Ramos (cell line): ENCODE measurements around the gene SLC38A8.

Source experiments
- in situ Hi-C: fragments of 300-500 bp; cut with MboI; formaldehyde crosslinking; loops from one replicate; pipeline ENCODE4 v1.14.3; 2022; ENCODE audit warnings: low sequenced_read_pairs; ENCODE audit not compliant: unreplicated experiment

The SLC38A8 gene

DNA sequence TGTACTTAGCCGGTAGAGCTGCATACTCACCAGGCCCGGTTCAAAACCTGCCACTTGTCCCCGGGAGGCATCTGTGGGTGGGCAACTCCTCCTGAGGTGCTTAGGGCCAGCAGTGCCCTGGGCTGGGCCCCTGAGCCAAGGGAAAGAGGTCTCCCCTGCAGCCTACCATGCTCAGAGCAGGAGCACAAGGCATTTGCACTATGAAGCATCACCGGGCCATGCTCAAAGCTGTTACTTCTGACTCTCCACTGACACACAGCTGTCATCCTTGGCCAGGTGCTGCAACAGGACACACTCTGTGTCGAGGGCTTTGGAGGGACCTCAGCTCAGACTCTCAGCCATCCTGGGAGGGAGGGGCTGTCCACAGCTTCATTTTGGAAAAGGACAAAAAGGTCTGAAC lies 37.2 kb downstream of the SLC38A8 start:
- in situ Hi-C loops: no loop called here

DNA sequence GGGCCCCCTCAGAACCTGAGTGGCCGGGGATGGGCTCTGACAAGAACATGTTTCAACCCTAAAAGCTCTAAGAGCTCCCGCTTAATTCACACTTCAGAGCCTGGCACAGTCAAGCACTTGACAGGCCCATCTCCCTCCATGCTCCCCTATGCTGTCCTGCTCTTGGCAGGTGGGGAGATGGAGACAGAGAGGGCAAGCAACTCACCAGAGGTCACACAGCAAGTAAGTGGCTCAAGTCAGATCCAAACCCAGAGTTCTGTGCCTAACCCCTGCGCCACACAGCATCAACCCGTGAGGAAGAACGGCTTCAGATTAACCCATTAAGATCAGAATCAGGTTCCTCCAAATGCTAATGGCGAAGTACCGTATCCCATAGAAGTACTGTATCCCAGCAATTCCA lies 38.2 kb downstream of the SLC38A8 start:
- in situ Hi-C loops: no loop called here

DNA sequence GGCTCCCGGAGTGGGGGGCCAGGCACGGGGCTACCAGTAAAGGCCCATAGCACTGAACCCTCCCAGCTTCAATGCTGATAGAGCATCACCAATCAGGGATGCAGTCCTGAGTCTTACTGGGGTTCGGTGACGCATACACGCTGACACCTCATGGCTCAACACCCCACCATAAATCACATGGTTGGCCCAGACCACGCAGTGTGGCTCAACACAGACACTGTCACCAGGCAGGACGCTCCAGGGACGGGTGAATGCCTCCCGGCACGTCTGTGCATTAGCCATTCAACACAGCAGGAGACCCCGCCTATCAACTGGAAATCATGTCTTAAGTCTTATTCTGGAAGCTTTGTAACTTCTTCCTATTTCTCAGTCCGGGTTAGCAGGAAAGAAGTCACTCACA lies 39.6 kb downstream of the SLC38A8 start:
- in situ Hi-C loops: no loop called here

DNA sequence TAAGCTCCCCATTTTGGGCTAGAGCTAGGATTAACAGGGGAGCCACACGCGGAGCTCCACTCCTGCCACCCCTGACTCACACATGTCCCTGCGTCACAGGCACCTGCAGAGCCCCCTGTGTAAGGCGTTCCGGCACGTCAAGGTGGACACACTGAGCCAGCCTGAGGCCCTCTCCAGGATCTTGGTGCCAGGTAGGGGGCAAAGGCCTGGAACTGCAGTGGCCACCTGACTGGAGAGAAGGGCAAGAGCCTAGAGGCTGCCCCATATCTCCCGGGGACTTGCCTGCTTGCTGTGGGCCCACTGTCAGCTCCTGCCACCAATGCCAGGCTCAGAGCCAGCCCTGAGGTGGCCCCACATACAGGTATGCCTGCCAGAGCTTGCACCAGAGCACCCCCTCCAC lies 40.9 kb downstream of the SLC38A8 start:
- in situ Hi-C loops: no loop called here

DNA sequence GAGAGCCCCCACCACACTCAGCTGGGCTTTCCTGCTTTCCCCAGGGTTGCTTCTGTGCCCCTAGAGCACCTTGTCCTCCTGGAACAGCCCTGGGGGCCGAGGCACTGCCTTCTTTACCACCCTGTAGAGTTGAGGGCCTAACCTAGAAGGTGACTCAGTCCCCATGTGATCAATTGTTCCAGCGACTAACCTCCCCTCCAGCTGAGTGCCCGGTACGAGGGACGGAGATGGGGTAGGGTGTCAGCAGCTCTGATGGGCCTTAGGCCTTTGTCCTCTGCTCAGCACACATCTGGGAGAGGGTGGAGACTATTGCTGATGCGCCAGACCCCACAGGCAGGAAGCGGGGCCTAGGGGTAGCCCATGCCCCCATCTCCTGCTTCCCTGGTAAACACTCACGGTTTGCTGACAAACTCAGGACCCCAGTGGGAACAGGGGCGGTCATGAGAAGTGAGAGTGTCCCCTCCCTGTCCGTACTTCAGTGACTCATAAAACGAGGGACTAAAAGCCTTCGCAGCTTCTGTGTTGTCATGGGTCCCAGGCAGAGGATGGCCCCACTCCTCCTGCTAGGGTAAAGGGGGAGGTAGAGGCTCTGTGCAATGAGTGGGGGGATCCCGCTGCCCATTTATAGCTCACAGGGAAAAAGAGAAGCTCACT lies 41.5 kb downstream of the SLC38A8 start:
- in situ Hi-C loops: no loop called here

DNA sequence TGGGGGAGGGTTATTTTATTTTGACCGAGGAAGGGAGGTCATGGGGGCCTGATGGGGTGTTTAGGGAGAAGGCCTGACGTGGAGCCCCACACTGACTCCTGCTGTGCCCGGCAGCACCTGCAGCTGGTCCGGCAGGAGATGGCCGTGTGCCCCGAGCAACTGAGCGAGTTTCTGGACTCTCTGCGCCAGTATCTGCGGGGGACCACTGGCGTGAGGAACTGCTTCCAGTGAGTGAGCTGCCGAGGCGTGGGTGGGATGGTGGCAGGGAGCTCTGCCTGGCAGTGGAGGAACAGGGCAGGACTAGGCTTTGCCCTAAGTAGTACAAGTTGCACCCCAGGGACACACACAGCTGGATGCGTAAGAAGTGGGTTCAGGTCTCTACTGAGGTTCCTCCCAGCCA lies 44.5 kb downstream of the SLC38A8 start:
- in situ Hi-C loops: no loop called here

DNA sequence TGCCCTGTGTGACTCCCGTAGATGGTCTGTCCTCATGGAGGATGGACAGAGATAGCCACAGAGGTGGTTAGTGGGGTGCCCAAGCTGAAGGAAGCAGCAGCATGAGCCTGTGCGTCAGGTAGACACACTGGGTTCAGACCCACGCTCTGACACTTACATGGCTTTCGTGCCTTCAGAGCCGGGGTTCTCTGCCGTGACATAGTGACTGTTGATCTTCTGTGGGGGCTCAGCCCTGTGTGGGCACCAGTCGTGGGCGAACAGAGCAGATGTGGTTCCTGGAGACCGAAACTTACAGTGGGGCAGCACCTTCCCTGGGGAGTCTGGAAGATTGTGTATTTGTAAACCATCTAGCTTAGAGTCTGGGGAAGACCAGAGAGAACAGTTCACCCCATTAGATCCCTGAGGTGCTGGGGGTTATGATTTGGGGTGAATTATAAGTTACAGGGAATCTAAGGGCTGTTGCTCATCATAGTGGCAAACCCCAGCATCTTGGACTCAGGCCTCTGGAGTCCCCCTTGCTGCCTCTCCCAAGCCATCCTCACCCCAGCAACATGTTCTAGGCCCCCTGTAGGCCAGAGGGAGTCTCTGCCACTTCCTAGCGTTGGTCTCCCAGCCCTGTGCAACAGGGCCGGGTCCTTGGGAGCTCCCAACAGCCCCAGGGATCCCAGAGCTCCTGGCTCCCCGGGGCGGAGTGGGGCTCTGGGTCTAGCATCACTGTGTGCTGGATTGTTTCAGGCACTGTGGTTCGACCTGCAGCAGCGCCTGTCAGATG lies 45.9 kb downstream of the SLC38A8 start:
- in situ Hi-C loops: no loop called here

DNA sequence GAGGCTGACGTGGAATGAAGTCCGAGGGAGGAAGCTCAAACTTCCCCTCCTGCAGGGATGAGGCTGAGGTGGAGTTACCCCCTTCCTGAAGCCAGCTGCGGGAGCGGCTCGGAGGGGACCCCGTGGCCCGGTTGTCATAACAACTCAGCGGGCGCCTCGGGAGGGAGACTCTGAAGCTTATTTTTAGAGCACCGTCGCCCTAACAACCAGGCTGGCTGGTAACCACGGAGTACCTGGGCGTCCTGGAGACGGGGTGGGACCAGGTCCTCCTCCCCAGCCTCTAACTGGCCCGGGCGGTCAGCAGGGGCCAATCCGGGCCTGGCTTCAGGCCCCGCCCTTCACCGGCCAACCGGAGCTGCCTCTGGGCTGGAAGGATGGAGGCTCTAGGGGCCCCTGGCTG lies 46.8 kb downstream of the SLC38A8 start:
- in situ Hi-C loops: no loop called here

DNA sequence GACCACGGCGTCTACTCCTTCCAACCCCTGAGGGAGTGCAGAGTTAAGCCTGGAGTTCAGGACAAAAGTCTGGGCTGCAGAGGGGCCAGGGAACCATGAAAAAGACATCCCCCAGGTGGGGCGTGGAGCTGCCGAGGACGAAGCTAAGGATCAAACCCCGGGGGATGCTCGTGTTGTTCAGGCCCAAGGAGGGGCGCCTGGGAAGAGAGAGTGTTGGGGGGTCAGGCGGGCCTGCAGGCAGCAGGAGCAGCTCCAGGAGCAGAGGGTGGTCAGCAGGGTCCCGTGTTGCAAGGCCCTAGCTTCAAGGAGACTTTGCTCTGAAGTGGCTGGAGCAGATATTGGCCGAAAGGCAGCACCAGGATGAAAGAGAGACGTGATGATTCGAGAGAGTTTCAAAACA lies 47.9 kb downstream of the SLC38A8 start:
- in situ Hi-C loops: no loop called here

DNA sequence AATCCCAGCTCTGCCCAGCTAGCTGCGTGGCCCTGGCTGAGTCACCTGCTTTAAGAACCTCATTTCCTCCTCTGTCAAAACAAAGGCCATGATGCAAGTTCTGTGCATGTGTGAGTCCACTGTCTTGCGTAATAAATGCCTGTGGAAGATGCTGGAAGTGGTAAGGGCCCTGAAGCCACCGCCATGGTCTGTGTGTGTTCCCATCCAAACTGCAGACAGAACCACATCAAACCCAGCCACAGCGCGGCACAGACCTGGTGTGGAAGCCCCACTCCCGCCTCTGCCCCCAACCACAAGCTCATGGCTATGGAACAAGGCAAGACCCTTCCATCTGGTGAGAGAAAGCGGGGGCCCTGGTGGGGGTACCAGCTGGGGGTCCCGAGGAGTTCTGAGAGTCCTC lies 48.5 kb downstream of the SLC38A8 start:
- in situ Hi-C loops: no loop called here

DNA sequence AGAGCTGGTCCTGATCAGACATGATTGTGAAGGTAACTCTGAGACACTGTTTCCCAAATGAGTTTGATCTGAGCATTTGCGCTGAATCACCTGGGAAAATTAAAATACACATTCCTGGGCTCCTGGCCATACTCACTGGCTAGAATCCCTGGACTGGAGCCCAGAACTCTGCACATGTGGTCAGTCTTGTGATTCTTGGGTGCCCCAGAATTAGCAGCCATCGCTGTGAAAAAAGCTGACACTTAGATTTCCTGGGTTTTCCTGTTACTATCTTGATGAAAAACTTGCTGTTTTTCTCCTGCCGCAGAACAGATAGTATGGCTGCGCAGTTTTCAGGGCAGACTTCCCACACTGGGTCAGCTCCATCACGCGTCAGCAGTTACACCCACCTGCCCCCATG lies 50.0 kb downstream of the SLC38A8 start:
- in situ Hi-C loops: no loop called here

DNA sequence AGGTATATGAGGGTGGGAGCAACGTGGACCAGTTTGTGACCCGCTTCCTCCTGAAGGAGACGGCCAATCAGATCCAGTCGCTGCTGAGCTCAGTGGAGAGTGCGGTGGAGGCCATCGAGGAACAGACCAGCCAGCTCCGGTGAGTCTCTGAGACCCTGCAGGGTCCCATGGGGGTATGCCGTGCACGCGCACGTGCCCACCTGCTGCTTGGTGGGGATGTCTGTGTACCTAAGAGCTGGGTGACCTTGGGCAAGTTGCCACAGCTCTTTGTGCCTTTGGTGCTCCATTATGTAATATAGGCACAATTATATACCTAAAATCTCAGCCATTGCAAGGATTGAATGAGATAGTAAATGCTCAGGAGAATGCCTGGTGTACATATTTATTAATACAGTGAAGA lies 52.1 kb downstream of the SLC38A8 start:
- in situ Hi-C loops: no loop called here

DNA sequence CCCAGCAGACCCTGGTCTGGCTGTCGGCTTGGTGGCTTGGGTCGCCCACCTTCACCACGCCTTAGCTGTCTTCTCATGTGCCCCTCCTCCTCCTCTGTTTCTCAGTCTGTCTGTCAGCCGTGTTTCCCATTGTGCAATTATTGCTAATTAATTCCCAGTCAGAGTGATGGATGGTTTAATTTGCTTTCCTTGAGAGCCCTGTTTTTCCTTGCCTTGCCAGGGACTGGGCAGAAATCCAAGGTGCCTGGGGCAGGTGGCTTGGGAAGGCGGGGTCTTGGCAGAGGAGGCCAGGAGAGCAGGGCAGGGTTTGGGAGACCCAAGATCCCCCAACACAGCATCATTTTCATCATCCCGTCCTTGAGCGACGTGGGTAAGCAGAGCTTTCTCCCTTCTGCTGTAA lies 53.3 kb downstream of the SLC38A8 start:
- in situ Hi-C loops: no loop called here

DNA sequence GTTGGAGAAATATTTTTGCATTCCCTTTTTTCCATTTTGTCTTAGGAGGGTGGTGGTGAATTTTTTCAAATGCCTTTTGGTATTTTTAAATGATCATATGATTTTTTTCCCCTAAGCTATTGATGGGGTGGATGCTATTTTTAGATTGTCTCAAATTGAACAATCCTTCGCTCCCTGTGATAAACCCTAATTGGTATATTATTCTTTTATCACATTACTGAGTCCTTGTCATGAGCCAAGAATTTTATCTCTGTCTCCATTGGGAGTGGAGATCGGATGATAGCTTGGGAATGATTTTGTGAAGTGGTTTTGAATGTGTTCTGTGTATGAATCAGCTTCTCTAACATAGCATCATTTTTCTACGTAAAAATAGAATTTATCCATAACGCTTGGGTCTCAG lies 59.1 kb downstream of the SLC38A8 start:
- in situ Hi-C loops: no loop called here

DNA sequence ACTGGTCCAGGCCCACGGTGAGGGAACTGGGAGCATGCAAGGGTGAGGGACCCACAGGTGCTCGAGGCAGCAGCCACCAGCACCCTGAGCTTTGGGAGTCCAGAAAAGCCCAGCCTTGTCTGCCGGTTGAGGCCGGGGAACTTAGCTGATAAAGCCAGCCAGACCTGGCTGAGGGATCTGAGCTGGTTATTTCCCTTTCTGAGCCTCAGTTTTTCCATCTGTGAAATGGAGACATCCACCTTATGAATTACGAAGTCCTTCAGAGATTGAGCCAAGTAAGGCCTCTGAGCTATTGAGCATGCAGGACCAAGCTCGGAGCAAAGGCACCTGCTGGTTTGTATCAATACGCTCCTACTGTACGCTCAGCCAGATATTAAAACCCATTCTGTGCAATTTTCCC lies 60.8 kb downstream of the SLC38A8 start:
- in situ Hi-C loops: no loop called here

DNA sequence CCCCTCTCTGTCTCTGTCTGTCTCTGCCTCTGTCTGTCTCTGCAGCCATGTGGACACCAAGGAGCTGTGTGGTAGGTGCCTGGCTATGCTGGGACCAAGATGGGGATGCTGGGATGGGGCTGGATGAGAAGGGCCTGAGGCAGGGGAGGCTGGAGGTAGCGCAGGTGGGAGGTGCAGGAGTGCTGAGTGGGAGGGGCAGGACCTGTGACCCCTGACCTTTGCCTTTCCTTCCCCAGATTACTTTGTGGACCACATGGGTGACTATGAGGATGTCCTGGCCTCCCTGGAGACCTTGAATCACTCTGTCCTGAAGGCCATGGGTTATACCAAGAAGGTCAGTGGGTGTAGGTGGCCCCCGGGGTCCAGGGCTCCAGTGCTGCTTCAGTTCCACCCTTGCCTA lies 61.8 kb downstream of the SLC38A8 start:
- in situ Hi-C loops: no loop called here

DNA sequence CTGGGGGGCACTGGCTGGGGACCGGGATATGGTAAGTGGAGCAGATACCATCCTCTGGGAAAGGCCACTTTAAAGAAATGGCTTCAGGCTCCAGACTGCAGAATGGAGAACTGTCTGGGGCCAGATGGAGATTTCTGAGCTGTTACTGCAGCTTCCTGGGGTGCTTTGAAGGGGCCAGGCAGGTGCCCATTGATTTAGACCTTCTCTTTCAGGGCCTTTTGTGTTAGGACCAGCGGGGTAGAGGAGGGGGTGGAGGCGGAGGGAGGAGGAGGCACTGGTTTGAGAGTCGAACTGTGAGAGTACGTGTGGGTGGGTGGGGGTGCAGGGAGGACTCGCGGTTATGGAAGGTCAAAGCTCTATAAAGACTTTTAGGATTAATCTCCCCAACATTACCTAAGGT lies 63.2 kb downstream of the SLC38A8 start:
- in situ Hi-C loops: no loop called here

DNA sequence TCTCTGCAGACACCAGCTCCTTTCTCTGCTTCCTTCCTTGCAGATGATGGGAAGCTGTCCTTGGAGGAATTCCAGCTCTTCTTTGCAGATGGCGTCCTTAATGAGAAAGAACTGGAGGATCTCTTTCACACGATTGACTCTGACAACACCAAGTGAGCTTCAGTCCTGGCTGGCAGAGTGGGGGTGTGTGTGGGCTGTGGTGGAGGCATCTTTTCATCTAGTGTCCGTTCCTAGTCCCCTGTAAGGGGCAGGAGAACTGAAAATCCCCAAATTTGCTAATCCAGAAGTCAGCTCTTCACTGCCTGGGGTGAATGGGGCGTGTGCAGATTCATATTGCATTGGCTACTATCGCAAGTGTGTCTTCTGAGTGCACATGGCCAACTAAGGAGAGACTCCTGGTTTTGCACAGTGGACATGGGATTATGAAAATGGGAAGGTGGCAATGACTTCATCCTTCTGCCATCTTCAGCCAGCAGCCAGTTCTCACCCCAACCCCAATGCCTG lies 64.1 kb downstream of the SLC38A8 start:
- in situ Hi-C loops: no loop called here

DNA sequence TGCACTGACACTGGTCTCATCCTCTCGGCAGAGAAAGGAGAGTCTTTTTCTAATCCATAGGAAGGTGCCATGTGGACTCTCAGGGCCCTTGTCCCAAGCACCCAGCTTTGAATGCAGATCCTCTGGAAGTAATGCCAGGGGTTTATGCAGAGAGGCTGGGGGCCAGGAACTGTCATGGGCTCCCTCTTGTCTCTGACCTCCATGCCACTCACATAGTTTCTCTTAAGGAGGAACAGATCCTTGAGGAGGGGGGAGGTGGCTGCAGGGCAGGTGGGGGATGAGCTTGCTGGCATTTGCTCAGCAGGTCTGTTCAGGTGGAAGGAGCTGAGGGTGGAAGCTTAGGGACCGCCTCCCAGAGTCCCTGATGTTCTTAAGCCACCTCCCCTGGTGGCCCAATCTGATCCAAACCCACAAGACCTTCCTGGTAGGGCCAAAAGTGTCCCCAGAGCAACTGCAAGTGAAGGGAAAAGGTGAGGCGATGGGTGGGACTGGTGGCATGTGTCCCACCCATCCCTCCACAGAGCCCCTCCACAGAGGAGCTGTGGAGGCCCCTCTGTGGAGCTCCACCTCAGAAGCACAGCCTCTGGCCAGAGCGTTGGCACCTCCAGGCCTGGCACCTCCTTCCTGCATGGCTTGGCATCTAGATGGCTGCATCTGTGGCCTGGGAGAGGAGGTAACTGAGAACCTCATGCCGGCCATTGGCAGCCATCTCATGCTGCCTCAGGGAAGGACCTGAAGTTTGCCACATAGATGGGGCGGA lies 65.4 kb downstream of the SLC38A8 start:
- in situ Hi-C loops: no loop called here

DNA sequence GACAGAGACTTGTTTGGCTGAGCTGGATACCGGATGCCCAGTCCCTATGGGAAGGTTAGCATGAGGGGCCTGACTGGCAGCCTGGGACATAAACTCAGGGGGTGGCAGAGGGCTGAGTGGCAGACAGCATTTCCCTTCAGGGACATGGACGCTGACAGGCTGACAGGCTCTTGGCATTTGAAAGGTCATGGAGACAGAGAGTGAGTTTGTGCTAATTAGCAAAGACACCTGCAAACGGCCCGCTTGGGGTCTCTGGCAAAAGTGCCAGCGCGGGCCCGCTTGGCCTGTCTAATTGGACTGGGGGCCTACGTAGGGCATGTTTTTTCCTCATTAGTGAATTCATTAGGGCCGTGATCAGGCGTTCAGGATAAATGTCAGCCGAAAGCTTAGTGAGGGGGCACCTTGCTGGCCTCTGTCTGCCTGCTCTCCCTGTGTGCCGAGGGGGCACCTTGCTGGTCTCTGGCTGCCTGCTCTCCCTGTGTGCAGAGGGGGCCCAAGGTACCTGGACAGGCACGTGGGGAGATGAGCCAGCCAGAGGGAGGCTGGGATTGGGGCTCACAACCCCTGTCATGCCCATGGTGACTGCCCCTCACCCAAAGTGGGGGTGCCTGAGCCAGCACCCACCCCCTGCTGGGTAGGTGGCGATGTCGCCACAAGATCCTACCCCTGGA lies 66.9 kb downstream of the SLC38A8 start:
- in situ Hi-C loops: no loop called here

DNA sequence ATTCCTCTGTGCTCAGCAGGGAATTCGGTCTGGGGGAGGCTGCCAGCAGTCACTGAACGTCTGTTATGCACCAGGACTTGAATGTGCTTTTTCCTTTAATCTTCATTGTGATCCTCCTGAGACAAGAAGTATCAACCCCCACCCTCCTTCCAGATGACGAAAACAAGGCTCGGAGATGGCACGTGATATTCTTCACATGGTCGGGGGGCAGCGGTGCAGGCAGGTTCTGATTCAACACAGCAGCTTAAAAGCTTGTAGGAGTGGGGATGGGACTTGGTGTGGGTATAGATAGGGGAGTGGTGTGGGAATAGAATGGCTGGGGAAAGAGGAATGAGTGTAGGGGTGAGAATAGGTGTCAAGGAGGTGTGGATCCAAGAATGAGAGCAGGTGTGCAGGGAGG lies 68.1 kb downstream of the SLC38A8 start:
- in situ Hi-C loops: no loop called here
